Astrocyte of the spinal cord (primary cell): Measurements from ENCODE around the gene CGB2.

ENCODE experiments used
- DNase-seq: peaks from one replicate; pipeline ENCODE4 v3.0.0; 2011; ENCODE audit warnings: low read depth, low spot score
- H3K4me3 ChIP-seq: 2 replicates; pipeline ENCODE4 v1.5.1; 2011; ENCODE audit warnings: low read depth, mild to moderate bottlenecking, low read length, moderate library complexity
- CTCF ChIP-seq: IDR thresholded peaks from 2 replicates; pipeline ENCODE4 v1.5.1; 2012; ENCODE audit warnings: low read depth, mild to moderate bottlenecking, low read length, inconsistent platforms
- in situ Hi-C: cut with HindIII; loops from 2 replicates; pipeline ENCODE4 v1.10.0; 2017; ENCODE audit warnings: low sequenced_read_pairs

CGB2 gene

GRCh38 chr19:48993175-48994034 is 38.3 kb upstream of the CGB2 start, which contains the start of the genes GYS1 and RUVBL2:
TSS of gene GYS1 (minus strand) at chr19:48993309. CDS start at chr19:48993112, 197 bp downstream.
TSS of gene RUVBL2 (plus strand) at chr19:48993887. CDS start at chr19:48993912, 25 bp downstream.
- DNase-seq, result peak; percentile 100
- in situ Hi-C loops, result no loop called here
- peak within 1 kb of the TSS; percentile 74 for H3K4me3 ChIP-seq
- TF ChIP-seq CTCF, result peak; percentile 84

- no peak for TF ChIP-seq CTCF
- in situ Hi-C loops, result no loop called here
- no peak for DNase-seq
- peak overlapping the region; percentile 74 for H3K4me3 ChIP-seq
Observed at GRCh38 chr19:48994035-48994386, 37.7 kb upstream of the CGB2 start.

- peak; percentile 49 for DNase-seq
- in situ Hi-C loops, result no loop called here
- H3K4me3 ChIP-seq, result no peak overlapping the region
Observed at GRCh38 chr19:48997972-48998371, 33.7 kb upstream of the CGB2 start.

GRCh38 chr19:48999481-49000325 is 32.0 kb upstream of the CGB2 start:
- peak; percentile 89 for TF ChIP-seq CTCF
- DNase-seq, result peak; percentile 73
- in situ Hi-C loops, result no loop called here
- H3K4me3 ChIP-seq, result no peak overlapping the region

More at GRCh38 chr19:48997972-48998371, 33.7 kb upstream of the CGB2 start:
- TF ChIP-seq CTCF, result peak; percentile 68

GRCh38 chr19:49004133-49004532 is 27.6 kb upstream of the CGB2 start:
- no peak for DNase-seq
- in situ Hi-C loops, result no loop called here
- no peak for TF ChIP-seq CTCF
- no peak overlapping the region for H3K4me3 ChIP-seq

- DNase-seq, result no peak
- H3K4me3 ChIP-seq, result no peak overlapping the region
- TF ChIP-seq CTCF, result no peak
- in situ Hi-C loops, result no loop called here
Observed at GRCh38 chr19:49004964-49005614, 26.6 kb upstream of the CGB2 start.
